GM12878 (cell line): ENCODE measurements around the gene AADAC. TPM values are rescaled to one million over a fixed set of nuclear protein-coding genes. Genes with fewer than 3 reads are reported as not detected.

Experiments
- ATAC-seq: fragments of 200-7000 bp; cut with Tn5 transposase; 3 replicates; pipeline ENCODE4 v1.9.1; 2020; ENCODE audit warnings: mild to moderate bottlenecking, moderate library complexity
- BruUV-seq: library from RNA; stranded (reverse); fragments of 400-500 nt; replicated peaks from 2 replicates; lab custom pipeline; 2021; lab: Mats Ljungman, UMichigan
- CTCF ChIA-PET: fragments of 300-600 bp; sonication (Branson Sonifier 250); formaldehyde crosslinking; extraction: SDS; loops from one replicate; lab custom pipeline; 2021; ENCODE audit warnings: inconsistent platforms; lab: Yijun Ruan, JAX
- POLR2A ChIA-PET: fragments of 350-600 bp; formaldehyde crosslinking; extraction: SDS; loops from one replicate; lab custom pipeline; 2021; ENCODE audit warnings: inconsistent platforms; lab: Charles Lee
- RAD21 ChIA-PET: fragments of 300-600 bp; sonication (Branson Sonifier 250); formaldehyde crosslinking; loops from one replicate; lab custom pipeline; 2023; ENCODE audit warnings: antibody characterized with exemption; ENCODE audit not compliant: unreplicated experiment; lab: Charles Lee
- SMC1A ChIA-PET: fragments of 300-600 bp; sonication (Branson Sonifier 250); formaldehyde crosslinking; loops from one replicate; lab custom pipeline; 2023; ENCODE audit not compliant: unreplicated experiment, uncharacterized antibody; lab: Charles Lee
- DNase-seq: peaks from one replicate; pipeline ENCODE4 v3.0.0-alpha.2; 2011; ENCODE audit warnings: low read depth, low spot score
- FAIRE-seq: peaks from 3 replicates; lab custom pipeline; 2011; peaks lifted over from hg19 to GRCh38; lab: Jason Lieb, UNC
- H2AFZ ChIP-seq: 2 replicates; pipeline ENCODE4 v1.6.0; 2011; ENCODE audit warnings: low read depth, low read length, control low read depth; ENCODE audit not compliant: control insufficient read depth
- H3K27ac ChIP-seq: 2 replicates; pipeline ENCODE4 v1.5.1; 2011; ENCODE audit warnings: control low read depth; ENCODE audit not compliant: control insufficient read depth, insufficient read depth
- H3K27me3 ChIP-seq, 2 experiments: replicated peaks in 1 of 2; 2 replicates each; pipeline versions ENCODE4 v1.6.0 to v1.6.1; 2011; ENCODE audit warnings: low read length in 1 of 2; ENCODE audit not compliant: control insufficient read depth in 2 of 2, insufficient read depth in 2 of 2
- H3K36me3 ChIP-seq, 2 experiments: 2 replicates each; pipeline ENCODE4 v1.5.1; 2011; ENCODE audit warnings: low read length in 1 of 2; ENCODE audit not compliant: control insufficient read depth in 2 of 2, insufficient read depth in 2 of 2
- H3K4me1 ChIP-seq: 2 replicates; pipeline ENCODE4 v1.6.1; 2011; ENCODE audit warnings: mild to moderate bottlenecking, low read length, moderate library complexity, mixed read lengths; ENCODE audit not compliant: control insufficient read depth, insufficient read depth
- H3K4me2 ChIP-seq: 2 replicates; pipeline ENCODE4 v1.6.0; 2011; ENCODE audit warnings: control low read depth; ENCODE audit not compliant: control insufficient read depth, insufficient read depth
- H3K4me3 ChIP-seq: fragments of 200-600 bp; sonication (generic); 2 replicates; pipeline ENCODE4 v1.5.1; 2016
- H3K79me2 ChIP-seq: 2 replicates; pipeline ENCODE4 v1.6.0; 2011; ENCODE audit warnings: low read length; ENCODE audit not compliant: control insufficient read depth, insufficient read depth
- H3K9ac ChIP-seq: 2 replicates; pipeline ENCODE4 v1.8.0; 2011; ENCODE audit warnings: low read length, control low read depth, mixed read lengths; ENCODE audit not compliant: control insufficient read depth, insufficient read depth
- H3K9me3 ChIP-seq: replicated peaks from 3 replicates; pipeline ENCODE4 v1.5.1; 2011; ENCODE audit warnings: mild to moderate bottlenecking, low read length; ENCODE audit not compliant: control insufficient read depth, insufficient read depth
- H4K20me1 ChIP-seq: 2 replicates; pipeline ENCODE4 v1.6.0; 2011; ENCODE audit not compliant: control insufficient read depth, insufficient read depth
- ASH2L ChIP-seq: fragments of 300-600, 200-600 bp; sonication (generic); IDR thresholded peaks from 2 replicates; pipeline ENCODE4 v1.6.1; 2017; ENCODE audit warnings: low read depth, mild to moderate bottlenecking, borderline replicate concordance
- CBFB ChIP-seq: IDR thresholded peaks from 2 replicates; pipeline ENCODE4 v1.6.1; 2016; ENCODE audit warnings: antibody characterized with exemption, low read depth
- CREB1 ChIP-seq: IDR thresholded peaks from 2 replicates; pipeline ENCODE4 v1.6.1; 2012; ENCODE audit warnings: low read depth, mild to moderate bottlenecking, inconsistent platforms
- CREM ChIP-seq: IDR thresholded peaks from 2 replicates; pipeline ENCODE4 v1.6.1; 2014; ENCODE audit warnings: antibody characterized with exemption, low read depth
- EED ChIP-seq: sonication (generic); IDR thresholded peaks from 2 replicates; pipeline ENCODE4 v1.6.1; 2016; ENCODE audit warnings: antibody characterized with exemption, low read depth
- ESRRA ChIP-seq: IDR thresholded peaks from 2 replicates; pipeline ENCODE4 v1.6.1; 2012; ENCODE audit warnings: mild to moderate bottlenecking, low read length, improper control_type of control experiment
- FOXM1 ChIP-seq: IDR thresholded peaks from 2 replicates; pipeline ENCODE4 v1.6.1; 2012; ENCODE audit warnings: low read depth, mild to moderate bottlenecking, inconsistent platforms, low read length, moderate library complexity
- JUND ChIP-seq: IDR thresholded peaks from 2 replicates; pipeline ENCODE4 v1.6.1; 2012; ENCODE audit warnings: low read depth, mild to moderate bottlenecking, low read length, improper control_type of control experiment, moderate library complexity
- NFXL1 ChIP-seq: fragments of 450-650 bp; IDR thresholded peaks from 2 replicates; pipeline ENCODE4 v1.6.1; 2017; ENCODE audit warnings: antibody characterized with exemption, mild to moderate bottlenecking, borderline replicate concordance
- NR2C1 ChIP-seq: fragments of 450-650 bp; IDR thresholded peaks from 2 replicates; pipeline ENCODE4 v1.6.1; 2017; ENCODE audit warnings: antibody characterized with exemption, mild to moderate bottlenecking, moderate library complexity
- POLR2A ChIP-seq: IDR thresholded peaks from 2 replicates; pipeline ENCODE4 v1.6.1; 2011; ENCODE audit warnings: low read depth, mild to moderate bottlenecking, low read length
- RB1 ChIP-seq: fragments of 450-650 bp; formaldehyde crosslinking; IDR thresholded peaks from 2 replicates; pipeline ENCODE4 v1.6.1; 2017; ENCODE audit warnings: mild to moderate bottlenecking, borderline replicate concordance
- SMAD1 ChIP-seq: fragments of 450-650 bp; IDR thresholded peaks from 2 replicates; pipeline ENCODE4 v1.6.1; 2018; ENCODE audit warnings: mild to moderate bottlenecking, low read depth; ENCODE audit not compliant: partially characterized antibody
- STAT1 ChIP-seq: fragments of 450-650 bp; conservative IDR thresholded peaks from 2 replicates; pipeline ENCODE4 v1.6.1; 2014; ENCODE audit warnings: antibody characterized with exemption, mild to moderate bottlenecking
- TCF7 ChIP-seq: IDR thresholded peaks from 2 replicates; pipeline ENCODE4 v1.6.1; 2014; ENCODE audit warnings: antibody characterized with exemption, borderline replicate concordance
- YBX1 ChIP-seq: fragments of 450-650 bp; IDR thresholded peaks from 2 replicates; pipeline ENCODE4 v1.6.1; 2016; ENCODE audit warnings: antibody characterized with exemption
- ZNF24 ChIP-seq: fragments of 450-650 bp; IDR thresholded peaks from 2 replicates; pipeline ENCODE4 v1.6.1; 2017; ENCODE audit warnings: antibody characterized with exemption, mild to moderate bottlenecking
- WGBS: methylation state at CpG from one replicate; pipeline ENCODE4 v1.1.6; 2016; ENCODE audit warnings: low lambda C conversion rate; ENCODE audit not compliant: insufficient replicate concordance, insufficient coverage; ENCODE audit errors: missing lambda C conversion rate; 5-methylcytosine and 5-hydroxymethylcytosine counted together
- in situ Hi-C: fragments of 300-500 bp; cut with MboI; formaldehyde crosslinking; loops from 9 replicates; pipeline ENCODE4 v1.14.3; 2018; ENCODE audit warnings: mixed read lengths
- intact Hi-C: fragments of 100-400 bp; cut with micrococcal nuclease; formaldehyde crosslinking; loops from one replicate; pipeline ENCODE4 v1.14.2; 2022; ENCODE audit not compliant: unreplicated experiment
- polyA plus RNA-seq, 11 experiments: library from polyadenylated mRNA; depleted of rRNA in 4 of 11; unstranded in 6 of 11; stranded (reverse) in 5 of 11; fragments of >200 nt; fragmentation: Nextera tagmentation in 4 of 11; fragmentation: Illumina TruSeq in 1 of 11; extraction: Ambion mirVana in 4 of 11; extraction: Trizol in 1 of 11; gene quantifications; 1 replicate in 1 of 11; 2 replicates in 10 of 11; pipeline versions ENCODE4 v1.2.1 to v1.2.3, GENCODE V29; 2011 to 2016; ENCODE audit warnings: inconsistent platforms in 2 of 11, missing spikeins in 2 of 11, low read depth in 1 of 11
- total RNA-seq, 4 experiments: library from RNA; depleted of rRNA in 3 of 4; stranded (reverse); fragments of >200 nt in 3 of 4; fragmentation: Illumina TruSeq in 1 of 4; extraction: Trizol in 1 of 4; gene quantifications; 2 replicates each; pipeline versions ENCODE4 v1.2.1 to v1.2.3, GENCODE V29; 2013 to 2021
- TF ChIP-seq, protein P1 (sequence below): fragments of 450-650 bp; IDR thresholded peaks from 2 replicates; pipeline ENCODE4 v1.6.1; 2017; ENCODE audit warnings: low read depth, mild to moderate bottlenecking, moderate library complexity
- TF ChIP-seq, protein P2 (sequence below): fragments of 450-650 bp; IDR thresholded peaks from 2 replicates; pipeline ENCODE4 v1.6.1; 2017; ENCODE audit warnings: borderline replicate concordance
- TF ChIP-seq, protein P3 (sequence below): fragments of 450-650 bp; IDR thresholded peaks from 2 replicates; pipeline ENCODE4 v1.6.1; 2017; ENCODE audit warnings: antibody characterized with exemption, mild to moderate bottlenecking, moderate library complexity

Gene AADAC
- total and polyA plus RNA-seq, 10 of the 15 experiments (the other 5 are each of a cell fraction or from before 2014, with no cell fraction given) = 0.13 TPM; not detected in 9

DNA sequence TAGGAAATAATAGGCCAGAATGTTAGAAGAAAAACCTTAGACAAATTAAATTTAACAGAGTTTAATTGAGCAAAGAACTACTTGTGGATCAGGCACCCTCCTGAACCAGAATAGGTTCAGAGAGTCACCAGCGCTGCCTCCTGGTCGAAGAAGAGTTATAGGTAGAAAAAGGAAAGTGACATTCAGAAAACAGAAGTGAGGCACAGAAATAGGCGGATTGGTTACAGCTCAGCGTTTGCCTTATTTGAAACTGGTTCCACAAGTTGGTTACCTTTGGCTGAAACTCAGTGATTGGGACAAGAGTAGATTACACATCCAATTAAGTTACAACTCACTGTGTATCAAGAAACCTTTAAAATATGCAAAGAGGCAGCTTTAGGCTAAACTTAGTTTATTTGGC lies 4.4 kb downstream of the AADAC start:
- RAD21 ChIA-PET = no interaction called here
- Histone ChIP-seq H3K9ac (no peak overlapping the region), H3K4me2 (no peak overlapping the region), H3K9me3 (no peaks in the 10 kb centered on the region), H2AFZ (no peak overlapping the region), H3K27ac (no peak overlapping the region)
- ATAC-seq (no peak), FAIRE-seq (no peak)
- in situ Hi-C loops = no loop called here
- POLR2A ChIA-PET = no interaction called here
- CTCF ChIA-PET = no interaction called here
- no TSS peak for BruUV-seq
- 46% methylated on average over 4 of the region's 4 CpGs for WGBS
- TF ChIP-seq FOXM1 (no peak), CREB1 (no peak), SMAD1 (no peak), YBX1 (no peak), ESRRA (no peak), ZNF24 (no peak), NR2C1 (no peak), EED (no peak), CBFB (no peak), JUND (no peak), STAT1 (no peak), RB1 (no peak), POLR2A (no peak), TCF7 (no peak), ASH2L (no peak), CREM (no peak), NFXL1 (no peak)
- TF ChIP-seq, protein P1, sequence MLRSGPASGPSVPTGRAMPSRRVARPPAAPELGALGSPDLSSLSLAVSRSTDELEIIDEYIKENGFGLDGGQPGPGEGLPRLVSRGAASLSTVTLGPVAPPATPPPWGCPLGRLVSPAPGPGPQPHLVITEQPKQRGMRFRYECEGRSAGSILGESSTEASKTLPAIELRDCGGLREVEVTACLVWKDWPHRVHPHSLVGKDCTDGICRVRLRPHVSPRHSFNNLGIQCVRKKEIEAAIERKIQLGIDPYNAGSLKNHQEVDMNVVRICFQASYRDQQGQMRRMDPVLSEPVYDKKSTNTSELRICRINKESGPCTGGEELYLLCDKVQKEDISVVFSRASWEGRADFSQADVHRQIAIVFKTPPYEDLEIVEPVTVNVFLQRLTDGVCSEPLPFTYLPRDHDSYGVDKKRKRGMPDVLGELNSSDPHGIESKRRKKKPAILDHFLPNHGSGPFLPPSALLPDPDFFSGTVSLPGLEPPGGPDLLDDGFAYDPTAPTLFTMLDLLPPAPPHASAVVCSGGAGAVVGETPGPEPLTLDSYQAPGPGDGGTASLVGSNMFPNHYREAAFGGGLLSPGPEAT = no peak
- TF ChIP-seq, protein P2, sequence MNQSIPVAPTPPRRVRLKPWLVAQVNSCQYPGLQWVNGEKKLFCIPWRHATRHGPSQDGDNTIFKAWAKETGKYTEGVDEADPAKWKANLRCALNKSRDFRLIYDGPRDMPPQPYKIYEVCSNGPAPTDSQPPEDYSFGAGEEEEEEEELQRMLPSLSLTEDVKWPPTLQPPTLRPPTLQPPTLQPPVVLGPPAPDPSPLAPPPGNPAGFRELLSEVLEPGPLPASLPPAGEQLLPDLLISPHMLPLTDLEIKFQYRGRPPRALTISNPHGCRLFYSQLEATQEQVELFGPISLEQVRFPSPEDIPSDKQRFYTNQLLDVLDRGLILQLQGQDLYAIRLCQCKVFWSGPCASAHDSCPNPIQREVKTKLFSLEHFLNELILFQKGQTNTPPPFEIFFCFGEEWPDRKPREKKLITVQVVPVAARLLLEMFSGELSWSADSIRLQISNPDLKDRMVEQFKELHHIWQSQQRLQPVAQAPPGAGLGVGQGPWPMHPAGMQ = no peak
- TF ChIP-seq, protein P3, sequence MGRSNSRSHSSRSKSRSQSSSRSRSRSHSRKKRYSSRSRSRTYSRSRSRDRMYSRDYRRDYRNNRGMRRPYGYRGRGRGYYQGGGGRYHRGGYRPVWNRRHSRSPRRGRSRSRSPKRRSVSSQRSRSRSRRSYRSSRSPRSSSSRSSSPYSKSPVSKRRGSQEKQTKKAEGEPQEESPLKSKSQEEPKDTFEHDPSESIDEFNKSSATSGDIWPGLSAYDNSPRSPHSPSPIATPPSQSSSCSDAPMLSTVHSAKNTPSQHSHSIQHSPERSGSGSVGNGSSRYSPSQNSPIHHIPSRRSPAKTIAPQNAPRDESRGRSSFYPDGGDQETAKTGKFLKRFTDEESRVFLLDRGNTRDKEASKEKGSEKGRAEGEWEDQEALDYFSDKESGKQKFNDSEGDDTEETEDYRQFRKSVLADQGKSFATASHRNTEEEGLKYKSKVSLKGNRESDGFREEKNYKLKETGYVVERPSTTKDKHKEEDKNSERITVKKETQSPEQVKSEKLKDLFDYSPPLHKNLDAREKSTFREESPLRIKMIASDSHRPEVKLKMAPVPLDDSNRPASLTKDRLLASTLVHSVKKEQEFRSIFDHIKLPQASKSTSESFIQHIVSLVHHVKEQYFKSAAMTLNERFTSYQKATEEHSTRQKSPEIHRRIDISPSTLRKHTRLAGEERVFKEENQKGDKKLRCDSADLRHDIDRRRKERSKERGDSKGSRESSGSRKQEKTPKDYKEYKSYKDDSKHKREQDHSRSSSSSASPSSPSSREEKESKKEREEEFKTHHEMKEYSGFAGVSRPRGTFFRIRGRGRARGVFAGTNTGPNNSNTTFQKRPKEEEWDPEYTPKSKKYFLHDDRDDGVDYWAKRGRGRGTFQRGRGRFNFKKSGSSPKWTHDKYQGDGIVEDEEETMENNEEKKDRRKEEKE = no peak
- TF ChIP-seq, all 136 proteins: peak for 0
- Histone ChIP-seq H3K4me3 (no peak overlapping the region), H3K79me2 (no peaks in the 10 kb centered on the region), H3K4me1 (no peaks in the 10 kb centered on the region), H3K36me3 (no peaks in the 10 kb centered on the region), H3K27me3 (no peaks in the 10 kb centered on the region; a peak in 1 of 4 replicates), H4K20me1 (no peaks in the 10 kb centered on the region)
- intact Hi-C loops = no loop called here
- DNase-seq = no peak
- SMC1A ChIA-PET = no interaction called here
